HepG2 (cell line): ENCODE results near the gene PPP1CA. TPM values are rescaled to one million over a fixed set of nuclear protein-coding genes. Genes with fewer than 3 reads are reported as not detected.
A peak's percentile ranks its signal among the peaks of the same experiment; 100 is the strongest.

ENCODE experiments used
- ATAC-seq: fragments of 200-7000 bp; cut with Tn5 transposase; 3 replicates; pipeline ENCODE4 v1.9.1; 2020; ENCODE audit warnings: mild to moderate bottlenecking, moderate library complexity
- BruUV-seq: library from RNA; stranded (reverse); fragments of 400-500 nt; replicated peaks from 2 replicates; lab custom pipeline; 2021; lab: Mats Ljungman, UMichigan
- CTCF ChIA-PET: fragments of 300-600 bp; formaldehyde crosslinking; extraction: SDS; loops from one replicate; lab custom pipeline; 2021; ENCODE audit warnings: low total read pairs, inconsistent platforms, low intra/inter-chr PET ratio; lab: Yijun Ruan, JAX
- POLR2A ChIA-PET: fragments of 350-600 bp; sonication (Branson Sonifier 250); formaldehyde crosslinking; loops from one replicate; lab custom pipeline; 2020; ENCODE audit warnings: antibody characterized with exemption, inconsistent platforms; lab: Yijun Ruan, JAX
- DNase-seq: peaks from one replicate; pipeline ENCODE4 v3.0.0-alpha.2; 2015; ENCODE audit warnings: low spot score
- FAIRE-seq: peaks from 3 replicates; lab custom pipeline; 2011; peaks lifted over from hg19 to GRCh38; lab: Jason Lieb, UNC
- H2AFZ ChIP-seq: one replicate; pipeline ENCODE4 v1.6.1; 2011; ENCODE audit warnings: low read length, inconsistent platforms
- H3K27ac ChIP-seq: fragments of 300-600 bp; 3 replicates; pipeline ENCODE4 v1.8.0; 2011; ENCODE audit warnings: mixed run types, mild to moderate bottlenecking, mixed read lengths, low read length, inconsistent platforms; ENCODE audit not compliant: insufficient read depth; ENCODE audit errors: extremely low read length
- H3K27me3 ChIP-seq, 2 experiments: fragments of 200-600 bp in 1 of 2; 2 replicates in 1 of 2; 3 replicates in 1 of 2; pipeline versions ENCODE4 v1.6.0 to v1.8.0; 2011; ENCODE audit warnings: low read length in 2 of 2, mild to moderate bottlenecking in 2 of 2, moderate library complexity in 2 of 2, inconsistent platforms in 1 of 2; ENCODE audit not compliant: insufficient read depth in 2 of 2, control insufficient read depth in 1 of 2
- H3K36me3 ChIP-seq, 2 experiments: fragments of 200-600 bp in 1 of 2; replicated peaks in 1 of 2; 2 replicates in 1 of 2; 3 replicates in 1 of 2; pipeline versions ENCODE4 v1.5.1 to v1.8.0; 2011; ENCODE audit warnings: low read length in 2 of 2, inconsistent platforms in 1 of 2; ENCODE audit not compliant: insufficient read depth in 2 of 2, control insufficient read depth in 1 of 2
- H3K4me1 ChIP-seq: 2 replicates; pipeline ENCODE4 v1.5.1; 2012; ENCODE audit warnings: low read length, inconsistent platforms; ENCODE audit not compliant: insufficient read depth
- H3K4me2 ChIP-seq: 2 replicates; pipeline ENCODE4 v1.6.0; 2011; ENCODE audit warnings: low read depth, low read length, inconsistent platforms
- H3K4me3 ChIP-seq, 3 experiments: fragments of 200-600 bp in 1 of 3; sonication (generic), shearing (Covaris generic) in 1 of 3; replicated peaks in 1 of 3; 2 replicates each; pipeline ENCODE4 v1.5.1; 2011 to 2016; ENCODE audit warnings: low read length in 3 of 3, inconsistent platforms in 2 of 3, low read depth in 2 of 3, mild to moderate bottlenecking in 2 of 3, control low read depth in 1 of 3, mixed read lengths in 1 of 3; ENCODE audit not compliant: insufficient read depth in 1 of 3
- H3K79me2 ChIP-seq: one replicate; pipeline ENCODE4 v1.6.1; 2011; ENCODE audit warnings: low read length, inconsistent platforms; ENCODE audit not compliant: insufficient read depth
- H3K9ac ChIP-seq: 2 replicates; pipeline ENCODE4 v1.6.0; 2011; ENCODE audit warnings: mild to moderate bottlenecking, low read depth, low read length, inconsistent platforms; ENCODE audit not compliant: insufficient read depth
- H3K9me3 ChIP-seq: 2 replicates; pipeline ENCODE4 v1.5.1; 2012; ENCODE audit warnings: mild to moderate bottlenecking, low read length
- H4K20me1 ChIP-seq: 2 replicates; pipeline ENCODE4 v1.6.0; 2011; ENCODE audit warnings: inconsistent platforms, mild to moderate bottlenecking, low read length, moderate library complexity; ENCODE audit not compliant: insufficient read depth
- AGO2 ChIP-seq: fragments of 200-400 bp; formaldehyde crosslinking; optimal IDR thresholded peaks from 2 replicates; pipeline ENCODE3; 2017; ENCODE audit warnings: mild to moderate bottlenecking, low read depth, low read length, moderate library complexity
- GABPA ChIP-seq, 2 experiments: IDR thresholded peaks; 2 replicates each; pipeline ENCODE4 v1.6.1; 2011 to 2016; ENCODE audit warnings: low read depth in 2 of 2, low read length in 1 of 2, missing biosample characterization in 1 of 2, missing genetic modification characterization in 1 of 2
- HIC2 ChIP-seq: sonication (generic); formaldehyde crosslinking; IDR thresholded peaks from 2 replicates; pipeline ENCODE4 v1.9.0; 2022; ENCODE audit warnings: low read depth, missing genetic modification reagents
- HNRNPL ChIP-seq: fragments of 200-400 bp; formaldehyde crosslinking; IDR thresholded peaks from 2 replicates; pipeline ENCODE4 v1.6.1; 2017; ENCODE audit warnings: mild to moderate bottlenecking, low read depth, low read length
- NBN ChIP-seq: fragments of 450-650 bp; conservative IDR thresholded peaks from 2 replicates; pipeline ENCODE4 v1.6.1; 2017
- NRL ChIP-seq: sonication (generic); formaldehyde crosslinking; IDR thresholded peaks from 2 replicates; pipeline ENCODE4 v1.5.0; 2020; ENCODE audit warnings: missing genetic modification reagents, mild to moderate bottlenecking, moderate library complexity, borderline replicate concordance
- POLR2A ChIP-seq, 2 experiments: IDR thresholded peaks; 2 replicates each; pipeline ENCODE4 v1.6.1; 2011; ENCODE audit warnings: low read depth in 2 of 2, low read length in 2 of 2, mild to moderate bottlenecking in 1 of 2, moderate library complexity in 1 of 2; ENCODE audit not compliant: insufficient read depth in 1 of 2
- PRPF4 ChIP-seq: fragments of 200-400 bp; formaldehyde crosslinking; IDR thresholded peaks from 2 replicates; pipeline ENCODE4 v1.6.1; 2016; ENCODE audit warnings: low read length, low read depth; ENCODE audit not compliant: poor library complexity, severe bottlenecking
- STAG1 ChIP-seq: sonication (generic); formaldehyde crosslinking; IDR thresholded peaks from 2 replicates; pipeline ENCODE4 v1.4.0; 2020; ENCODE audit warnings: missing genetic modification reagents
- ZNF10 ChIP-seq: sonication (generic); formaldehyde crosslinking; IDR thresholded peaks from 2 replicates; pipeline ENCODE4 v1.4.0; 2020; ENCODE audit warnings: mild to moderate bottlenecking, low read depth, missing genetic modification reagents, borderline replicate concordance
- WGBS: methylation state at CpG from one replicate; pipeline ENCODE4 v1.1.6; 2017; ENCODE audit warnings: low lambda C conversion rate; 5-methylcytosine and 5-hydroxymethylcytosine counted together
- in situ Hi-C: cut with HindIII; loops from 2 replicates; pipeline ENCODE4 v1.10.0; 2017; ENCODE audit warnings: low pct_unique_long_range_greater_than_20kb; ENCODE audit not compliant: extremely low pct_ligation_motif_present
- intact Hi-C: fragments of 100-400 bp; cut with micrococcal nuclease; formaldehyde crosslinking; loops from one replicate; pipeline ENCODE4 v1.10.0; 2022; ENCODE audit not compliant: unreplicated experiment
- polyA plus RNA-seq, 8 experiments: library from polyadenylated mRNA; depleted of rRNA in 3 of 8; stranded (reverse) in 7 of 8; unstranded in 1 of 8; fragments of >200 nt; fragmentation: Illumina TruSeq in 4 of 8; extraction: Trizol in 4 of 8; gene quantifications; 2 replicates each; pipeline versions ENCODE4 v1.2.1 to v1.2.3, GENCODE V29; 2011 to 2016; ENCODE audit warnings: low read depth in 4 of 8, missing spikeins in 1 of 8, mixed read lengths in 1 of 8; ENCODE audit not compliant: insufficient read depth in 1 of 8
- total RNA-seq, 5 experiments: library from RNA; depleted of rRNA; stranded (reverse); fragments of >200 nt; fragmentation: Illumina TruSeq; extraction: Trizol; gene quantifications; 2 replicates each; pipeline ENCODE4 v1.2.3, GENCODE V29; 2016; ENCODE audit warnings: low read depth in 1 of 5
- TF ChIP-seq, protein P1 (sequence below): sonication (generic); formaldehyde crosslinking; IDR thresholded peaks from 2 replicates; pipeline ENCODE4 v1.5.0; 2020; ENCODE audit warnings: mild to moderate bottlenecking, missing genetic modification reagents, moderate library complexity
- TF ChIP-seq, protein P2 (sequence below): sonication (generic); formaldehyde crosslinking; IDR thresholded peaks from 2 replicates; pipeline ENCODE4 v1.4.0; 2020; ENCODE audit warnings: missing genetic modification reagents

PPP1CA gene
- total and polyA plus RNA-seq, 2 of the 13 experiments (the other 11 are each of a cell fraction or from before 2014, with no cell fraction given): 149 to 170 TPM

- Histone ChIP-seq H3K36me3 (peaks cover 2 to 4% of the 10 kb centered on the region in 2 experiments; a peak in 2 of 5 replicates), H3K79me2 (peaks cover 3% of the 10 kb centered on the region), H2AFZ (no peak overlapping the region), H4K20me1 (no peaks in the 10 kb centered on the region), H3K4me1 (peaks cover 15% of the 10 kb centered on the region), H3K27ac (no peak overlapping the region), H3K9ac (no peak overlapping the region), H3K4me2 (no peak overlapping the region), H3K4me3 (no peak overlapping the region), H3K9me3 (no peaks in the 10 kb centered on the region), H3K27me3 (no peaks in the 10 kb centered on the region)
- 97% methylated on average over 22 of the region's 31 CpGs for WGBS
- ChIA-PET POLR2A (interaction anchor here (1.0 kb wide), 1 partner anchor 25 kb away, joined by 3 read pairs; no protein-coding TSS in a partner anchor), CTCF (no interaction called here)
- no TSS peak for BruUV-seq
- FAIRE-seq (no peak), DNase-seq (peak; percentile 19), ATAC-seq (peak; percentile 40)
- in situ Hi-C loops: no loop called here
- TF ChIP-seq HIC2: 0 out of 2 replicates have a peak, but pooled peaks have one; percentile 28
- peak; percentile 34; the same call in 1 of the 2 replicates for TF ChIP-seq STAG1 (CRISPR knock-in tag)
- TF ChIP-seq, protein P1, sequence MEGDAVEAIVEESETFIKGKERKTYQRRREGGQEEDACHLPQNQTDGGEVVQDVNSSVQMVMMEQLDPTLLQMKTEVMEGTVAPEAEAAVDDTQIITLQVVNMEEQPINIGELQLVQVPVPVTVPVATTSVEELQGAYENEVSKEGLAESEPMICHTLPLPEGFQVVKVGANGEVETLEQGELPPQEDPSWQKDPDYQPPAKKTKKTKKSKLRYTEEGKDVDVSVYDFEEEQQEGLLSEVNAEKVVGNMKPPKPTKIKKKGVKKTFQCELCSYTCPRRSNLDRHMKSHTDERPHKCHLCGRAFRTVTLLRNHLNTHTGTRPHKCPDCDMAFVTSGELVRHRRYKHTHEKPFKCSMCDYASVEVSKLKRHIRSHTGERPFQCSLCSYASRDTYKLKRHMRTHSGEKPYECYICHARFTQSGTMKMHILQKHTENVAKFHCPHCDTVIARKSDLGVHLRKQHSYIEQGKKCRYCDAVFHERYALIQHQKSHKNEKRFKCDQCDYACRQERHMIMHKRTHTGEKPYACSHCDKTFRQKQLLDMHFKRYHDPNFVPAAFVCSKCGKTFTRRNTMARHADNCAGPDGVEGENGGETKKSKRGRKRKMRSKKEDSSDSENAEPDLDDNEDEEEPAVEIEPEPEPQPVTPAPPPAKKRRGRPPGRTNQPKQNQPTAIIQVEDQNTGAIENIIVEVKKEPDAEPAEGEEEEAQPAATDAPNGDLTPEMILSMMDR (CRISPR knock-in tag): peak; percentile 43
- TF ChIP-seq NBN: no peak
- TF ChIP-seq PRPF4: no peak
- TF ChIP-seq POLR2A (IDR thresholded peaks at IDR 0.05; ENCODE audit: insufficient read depth in 1 of 2, low read depth in 2 of 2, low read length in 2 of 2): 0 out of 4 replicates have a peak, but pooled peaks of 1 of the 2 experiments have one; percentile 10
- TF ChIP-seq HNRNPL: peak; percentile 81
- TF ChIP-seq NRL (CRISPR knock-in tag): 0 out of 2 replicates have a peak, but pooled peaks have one; percentile 23
- TF ChIP-seq ZNF10 (CRISPR knock-in tag): no peak
- peak; percentile 32 for TF ChIP-seq AGO2
- TF ChIP-seq, protein P2, sequence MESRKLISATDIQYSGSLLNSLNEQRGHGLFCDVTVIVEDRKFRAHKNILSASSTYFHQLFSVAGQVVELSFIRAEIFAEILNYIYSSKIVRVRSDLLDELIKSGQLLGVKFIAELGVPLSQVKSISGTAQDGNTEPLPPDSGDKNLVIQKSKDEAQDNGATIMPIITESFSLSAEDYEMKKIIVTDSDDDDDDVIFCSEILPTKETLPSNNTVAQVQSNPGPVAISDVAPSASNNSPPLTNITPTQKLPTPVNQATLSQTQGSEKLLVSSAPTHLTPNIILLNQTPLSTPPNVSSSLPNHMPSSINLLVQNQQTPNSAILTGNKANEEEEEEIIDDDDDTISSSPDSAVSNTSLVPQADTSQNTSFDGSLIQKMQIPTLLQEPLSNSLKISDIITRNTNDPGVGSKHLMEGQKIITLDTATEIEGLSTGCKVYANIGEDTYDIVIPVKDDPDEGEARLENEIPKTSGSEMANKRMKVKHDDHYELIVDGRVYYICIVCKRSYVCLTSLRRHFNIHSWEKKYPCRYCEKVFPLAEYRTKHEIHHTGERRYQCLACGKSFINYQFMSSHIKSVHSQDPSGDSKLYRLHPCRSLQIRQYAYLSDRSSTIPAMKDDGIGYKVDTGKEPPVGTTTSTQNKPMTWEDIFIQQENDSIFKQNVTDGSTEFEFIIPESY (CRISPR knock-in tag): peak; percentile 84
- no peak for TF ChIP-seq GABPA (IDR thresholded peaks at IDR 0.05; ENCODE audit: low read depth, low read length)
- TF ChIP-seq GABPA (CRISPR knock-in tag; IDR thresholded peaks at IDR 0.05; ENCODE audit: low read depth): no peak
- intact Hi-C loops: no loop called here
Observed at GRCh38 chr11:67439321-67440228, 37.9 kb upstream of the PPP1CA start.
